AG09319 (cell line): ENCODE data around the gene STARD9.
"Not testable (repeated sequence)": the region's sequence is repeated elsewhere in the genome, so short reads cannot be mapped to it uniquely, and the experiment has no call there.

Experiments used
- DNase-seq: peaks from one replicate; pipeline ENCODE4 v3.0.0-alpha.2; 2010; ENCODE audit warnings: low read depth; ENCODE audit errors: extremely low read depth
- CTCF ChIP-seq: IDR thresholded peaks from 2 replicates; pipeline ENCODE4 v1.5.1; 2011; ENCODE audit warnings: low read depth, mild to moderate bottlenecking, inconsistent platforms, low read length, moderate library complexity

Gene STARD9

GRCh38 chr15:42744195-42744594 lies 168.8 kb downstream of the STARD9 start:
- DNase-seq: no peak
- TF ChIP-seq CTCF: no peak

GRCh38 chr15:42749266-42749665 lies 173.9 kb downstream of the STARD9 start:
- DNase-seq: no peak
- TF ChIP-seq CTCF: no peak

GRCh38 chr15:42750306-42750705 lies 174.9 kb downstream of the STARD9 start:
- TF ChIP-seq CTCF: no peak
- no peak for DNase-seq

GRCh38 chr15:42759093-42759492 lies 183.7 kb downstream of the STARD9 start:
- no peak for DNase-seq
- TF ChIP-seq CTCF: no peak

GRCh38 chr15:42760759-42761158 lies 185.4 kb downstream of the STARD9 start:
- no peak for DNase-seq
- no peak for TF ChIP-seq CTCF

GRCh38 chr15:42761813-42762212 lies 186.4 kb downstream of the STARD9 start:
- not testable (repeated sequence) for DNase-seq

GRCh38 chr15:42764154-42764731 lies 188.8 kb downstream of the STARD9 start:
- not testable (repeated sequence) for DNase-seq

GRCh38 chr15:42766109-42766508 lies 190.7 kb downstream of the STARD9 start:
- DNase-seq: not testable (repeated sequence)
